Measurements from ENCODE around the gene GDAP2. TPM values are rescaled to one million over a fixed set of nuclear protein-coding genes. Genes with fewer than 3 reads are reported as not detected.

GDAP2 gene
- polyA plus RNA-seq, 3 donors: 17.8 to 28.7 (median 21.1) TPM

GRCh38 chr1:117899801-117900200 lies 29.6 kb downstream of the GDAP2 start:
- WGBS (ENCODE audit: insufficient coverage): 100% methylated on average over 1 of the region's 1 CpG
- H3K4me2 ChIP-seq (replicated peaks; ENCODE audit: extremely low read depth, low read length, poor library complexity, severe bottlenecking): no peak overlapping the region
- no peak overlapping the region for H3K4me3 ChIP-seq (replicated peaks in 1 of 3; ENCODE audit: low read depth in 2 of 3, low read length in 3 of 3)
- H3K27ac Mint-ChIP-seq: no peak overlapping the region
- H3K36me3 Mint-ChIP-seq: peaks cover 76 to 93% of the 10 kb centered on the region in 2 donors
- intact Hi-C loops (cut with micrococcal nuclease): loop anchor here in 1 of 2 donors (10.0 kb wide), 1 partner anchor 835 kb away; the partner anchor contains the start of gene TTF2
- no peak overlapping the region for H2AFZ ChIP-seq (ENCODE audit: insufficient read depth, low read depth, low read length, poor library complexity, severe bottlenecking)
- H3K27ac ChIP-seq (ENCODE audit: low read depth in 1 of 2, low read length in 2 of 2): no peak overlapping the region
- no peaks in the 10 kb centered on the region for H3K4me1 ChIP-seq (ENCODE audit: control insufficient read depth in 1 of 2, insufficient read depth in 2 of 2, low read length in 2 of 2)
- H3K9me3 ChIP-seq (replicated peaks in 1 of 2; ENCODE audit: control insufficient read depth in 1 of 2, insufficient read depth in 1 of 2, low read length in 2 of 2): no peaks in the 10 kb centered on the region
- TF ChIP-seq CTCF (IDR thresholded peaks at IDR 0.05): no peak
- no peak overlapping the region for H3K4me3 Mint-ChIP-seq
- H3K27me3 Mint-ChIP-seq (ENCODE audit: low read depth in 3 of 3): no peaks in the 10 kb centered on the region
- DNase-seq: no peak
- no peaks in the 10 kb centered on the region for H3K4me1 Mint-ChIP-seq
- peaks cover 90 to 98% of the 10 kb centered on the region in 2 donors for H3K36me3 ChIP-seq (replicated peaks in 1 of 2; ENCODE audit: control insufficient read depth in 1 of 2, insufficient read depth in 2 of 2, low read length in 2 of 2)
- H3K9ac ChIP-seq (ENCODE audit: insufficient read depth, low read length, poor library complexity, severe bottlenecking): no peak overlapping the region
- peaks cover 9% of the 10 kb centered on the region for H4K20me1 ChIP-seq (ENCODE audit: insufficient read depth, low read length)
- H3K9me3 Mint-ChIP-seq: no peaks in the 10 kb centered on the region
- H3K27me3 ChIP-seq (ENCODE audit: control insufficient read depth in 2 of 2, insufficient read depth in 2 of 2, low read length in 2 of 2): no peaks in the 10 kb centered on the region
- no peaks in the 10 kb centered on the region for H3K79me2 ChIP-seq (ENCODE audit: insufficient read depth, low read length)

- no CpG with 5 or more reads among the region's 4 CpGs for whole genome bisulfite sequencing (ENCODE audit: insufficient coverage)
- H3K9me3 Mint-ChIP-seq: no peaks in the 10 kb centered on the region
- H3K27ac Mint-ChIP-seq: no peak overlapping the region
- no peaks in the 10 kb centered on the region for H3K79me2 ChIP-seq (ENCODE audit: insufficient read depth, low read length)
- H3K27ac ChIP-seq (ENCODE audit: low read depth in 1 of 2, low read length in 2 of 2): no peak overlapping the region
- H2AFZ ChIP-seq (ENCODE audit: insufficient read depth, low read depth, low read length, poor library complexity, severe bottlenecking): no peak overlapping the region
- intact Hi-C loops (cut with micrococcal nuclease): loop anchor here in 1 of 2 donors (10.0 kb wide), 1 partner anchor 833 kb away; the partner anchor contains the start of gene TTF2
- no peaks in the 10 kb centered on the region for H3K4me1 Mint-ChIP-seq
- peaks cover 65 to 77% of the 10 kb centered on the region in 2 donors for H3K36me3 Mint-ChIP-seq
- H3K4me1 ChIP-seq (ENCODE audit: control insufficient read depth in 1 of 2, insufficient read depth in 2 of 2, low read length in 2 of 2): no peaks in the 10 kb centered on the region
- no peak for TF ChIP-seq CTCF (IDR thresholded peaks at IDR 0.05)
- H3K4me3 Mint-ChIP-seq: no peak overlapping the region
- H3K27me3 ChIP-seq (ENCODE audit: control insufficient read depth in 2 of 2, insufficient read depth in 2 of 2, low read length in 2 of 2): no peaks in the 10 kb centered on the region
- H3K4me2 ChIP-seq (replicated peaks; ENCODE audit: extremely low read depth, low read length, poor library complexity, severe bottlenecking): no peak overlapping the region
- H3K36me3 ChIP-seq (replicated peaks in 1 of 2; ENCODE audit: control insufficient read depth in 1 of 2, insufficient read depth in 2 of 2, low read length in 2 of 2): peaks cover 87 to 96% of the 10 kb centered on the region in 2 donors
- no peak for DNase-seq
- no peaks in the 10 kb centered on the region for H3K27me3 Mint-ChIP-seq (ENCODE audit: low read depth in 3 of 3)
- H4K20me1 ChIP-seq (ENCODE audit: insufficient read depth, low read length): peaks cover 16% of the 10 kb centered on the region
- H3K9me3 ChIP-seq (replicated peaks in 1 of 2; ENCODE audit: control insufficient read depth in 1 of 2, insufficient read depth in 1 of 2, low read length in 2 of 2): no peaks in the 10 kb centered on the region
- H3K9ac ChIP-seq (ENCODE audit: insufficient read depth, low read length, poor library complexity, severe bottlenecking): no peak overlapping the region
- H3K4me3 ChIP-seq (replicated peaks in 1 of 3; ENCODE audit: low read depth in 2 of 3, low read length in 3 of 3): no peak overlapping the region
These were observed 31.9 kb downstream of the GDAP2 start for GRCh38 chr1:117897551-117897950.

All from CD14-positive monocyte (primary cell).